GM19397 (cell line): ENCODE measurements around the gene SAMD11.
"Not testable (repeated sequence)": the region's sequence is repeated elsewhere in the genome, so short reads cannot be mapped to it uniquely, and the experiment has no call there.

Source experiments
- ATAC-seq: cut with Tn5 transposase; IDR thresholded peaks from one replicate; pipeline ENCODE4 v1.9.1; 2021; ENCODE audit warnings: mild to moderate bottlenecking, moderate library complexity; ENCODE audit not compliant: unreplicated experiment

Gene SAMD11

DNA sequence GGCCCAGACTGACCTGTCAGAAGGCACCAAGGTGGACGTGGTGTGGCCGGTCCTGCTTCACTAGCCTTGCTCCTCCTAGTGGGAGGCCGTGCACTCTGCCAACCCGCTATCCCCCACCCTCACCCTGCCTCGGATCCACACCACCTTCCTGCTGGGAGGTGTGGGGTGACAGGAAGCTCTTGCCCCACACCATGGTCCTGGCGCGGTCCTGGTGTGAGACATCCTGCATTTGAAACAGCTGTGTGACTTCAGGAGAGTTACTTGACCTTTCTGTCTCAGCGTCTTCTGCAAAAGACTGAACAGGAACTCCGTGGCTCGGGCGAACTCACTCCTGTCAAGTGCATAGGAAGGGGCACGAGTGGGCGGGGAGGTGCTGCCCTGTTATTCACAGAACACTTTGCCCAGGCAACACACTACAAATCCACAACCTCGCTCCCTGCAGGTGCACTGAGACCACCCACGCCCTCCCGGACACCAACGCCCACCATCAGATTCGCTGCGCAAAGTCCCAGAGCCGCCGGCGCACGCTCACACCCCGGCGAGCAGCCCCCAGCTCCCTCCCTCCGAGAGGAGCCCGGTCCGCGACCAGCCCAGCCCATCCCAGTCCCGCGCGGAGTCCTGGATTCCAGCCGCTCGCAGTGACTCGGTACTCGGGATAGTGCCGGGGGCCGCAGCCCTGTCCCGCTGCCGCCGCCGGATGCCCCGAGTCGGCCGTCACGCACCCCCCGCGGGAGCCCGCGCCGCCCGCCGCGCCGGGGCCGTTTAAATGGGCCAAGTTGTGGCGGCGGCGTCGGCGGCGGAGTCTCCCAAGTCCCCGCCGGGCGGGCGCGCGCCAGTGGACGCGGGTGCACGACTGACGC lies at the start of gene SAMD11:
Gene SAMD11 (plus strand): TSS at position 793 of the 860 bp plus-strand sequence. CDS start 509 bp downstream, outside the sequence.
- ATAC-seq = no peak

DNA sequence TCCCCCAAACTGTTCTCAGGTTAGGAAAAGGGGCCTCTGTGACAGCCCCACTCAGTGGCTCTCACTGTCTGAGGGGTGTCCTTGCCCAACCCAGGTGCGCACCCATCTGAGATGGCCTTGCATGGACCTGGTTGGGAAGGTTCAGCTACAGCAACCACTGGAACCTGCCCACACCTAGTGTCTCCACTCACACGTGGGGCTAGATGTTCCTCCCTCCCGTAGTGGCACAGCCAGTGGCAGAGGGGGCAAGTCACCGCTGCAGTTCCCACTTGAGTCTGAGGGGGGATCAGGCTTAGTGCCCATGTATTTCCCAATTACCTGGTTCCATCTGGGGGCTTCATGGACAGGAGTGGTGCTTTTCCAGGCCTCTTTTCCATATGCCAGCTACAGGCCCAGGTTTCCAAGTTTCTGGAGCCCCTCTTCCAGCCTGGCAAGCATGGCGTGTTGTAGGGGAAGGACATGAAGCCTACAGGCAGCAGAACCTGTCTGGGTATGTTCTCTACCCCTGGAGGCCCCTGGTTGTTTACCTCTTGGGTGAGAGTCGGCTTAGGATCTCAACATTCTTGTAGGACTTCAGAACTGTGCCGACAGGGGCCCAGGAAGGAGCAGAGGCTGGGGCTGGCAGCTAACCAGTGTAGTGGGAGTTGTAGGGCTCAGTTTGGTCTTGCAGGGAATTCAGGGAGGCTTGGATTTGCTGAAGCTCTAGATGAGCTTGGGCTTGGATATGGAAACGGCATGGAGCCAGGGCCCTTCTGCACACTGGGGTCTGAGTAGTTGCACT lies 47.1 kb upstream of the SAMD11 start:
- not testable (repeated sequence) for ATAC-seq

DNA sequence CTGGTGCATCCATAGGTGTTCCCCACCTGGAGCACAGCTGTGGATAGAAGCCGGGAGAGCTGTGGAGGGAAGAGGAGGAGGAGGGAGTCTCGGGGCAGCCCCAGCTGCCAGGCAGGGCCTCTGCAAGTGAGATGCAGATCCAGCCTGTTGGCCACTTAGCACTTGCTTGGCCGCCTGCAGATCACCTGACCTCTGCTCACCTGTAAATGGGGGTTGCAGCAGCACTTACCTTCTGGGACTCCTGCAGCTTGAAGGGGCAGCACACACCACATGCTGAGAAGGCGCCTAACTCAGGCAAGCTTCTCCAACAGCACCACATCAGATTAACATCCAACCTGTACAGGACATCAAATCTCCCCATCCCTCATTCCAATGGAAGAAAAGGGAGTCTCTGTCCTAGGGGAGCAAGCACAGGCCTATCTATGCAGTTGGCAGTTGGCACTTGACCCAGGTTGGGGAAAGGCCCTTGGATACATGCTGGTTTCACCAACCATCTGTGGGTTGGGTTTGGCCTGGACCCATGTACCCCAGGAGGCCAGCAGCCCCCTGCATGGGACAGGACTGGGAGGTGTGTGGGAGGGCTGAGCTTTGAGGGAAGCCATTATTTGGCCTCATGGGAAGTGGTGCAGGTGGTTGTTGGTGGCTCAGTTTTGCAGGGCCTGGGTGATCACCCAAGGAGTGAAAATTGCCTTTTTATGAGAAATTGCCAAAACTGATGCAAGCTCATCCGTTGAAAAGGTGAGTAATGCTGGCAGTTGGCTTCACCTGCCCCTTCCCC lies 46.3 kb upstream of the SAMD11 start:
- not testable (repeated sequence) for ATAC-seq

DNA sequence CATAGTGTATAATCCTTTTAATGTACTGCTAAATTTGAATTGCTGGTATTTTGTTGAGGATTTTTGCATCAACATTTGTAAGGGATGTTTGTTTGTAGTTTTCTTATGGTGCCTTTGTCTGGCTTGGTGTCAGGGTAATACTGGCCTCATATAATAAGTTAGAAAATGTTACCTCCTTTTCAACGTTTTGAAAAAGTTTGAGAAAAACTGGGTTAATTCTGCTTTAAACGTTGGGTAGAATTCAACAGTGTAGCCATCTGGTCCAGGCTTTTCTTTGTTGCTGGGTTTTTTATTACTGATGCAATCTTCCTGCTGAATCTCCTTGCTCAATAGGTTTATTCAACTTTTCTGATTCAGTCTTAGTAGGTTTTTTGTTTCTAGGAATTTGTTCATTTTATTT lies 43.2 kb upstream of the SAMD11 start:
- ATAC-seq = not testable (repeated sequence)

DNA sequence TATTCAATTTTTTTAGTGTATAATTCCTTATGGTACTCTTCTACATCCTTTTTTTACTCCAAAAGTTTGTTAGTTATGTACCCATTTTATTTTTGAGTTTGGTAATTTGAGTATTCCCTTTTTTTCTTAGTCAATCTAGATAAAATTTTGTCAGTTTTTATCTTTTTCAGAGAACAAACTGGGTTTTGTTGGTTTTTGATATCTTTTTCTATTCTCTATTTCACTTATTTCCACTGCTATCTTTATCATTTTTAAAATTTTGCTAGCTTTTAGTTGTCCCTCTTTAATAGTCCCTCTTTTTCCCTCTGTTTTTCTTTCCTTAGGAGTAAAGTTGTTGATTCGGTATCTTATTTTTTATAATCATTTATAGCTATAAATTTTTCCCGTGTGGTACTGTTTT lies 42.8 kb upstream of the SAMD11 start:
- not testable (repeated sequence) for ATAC-seq

DNA sequence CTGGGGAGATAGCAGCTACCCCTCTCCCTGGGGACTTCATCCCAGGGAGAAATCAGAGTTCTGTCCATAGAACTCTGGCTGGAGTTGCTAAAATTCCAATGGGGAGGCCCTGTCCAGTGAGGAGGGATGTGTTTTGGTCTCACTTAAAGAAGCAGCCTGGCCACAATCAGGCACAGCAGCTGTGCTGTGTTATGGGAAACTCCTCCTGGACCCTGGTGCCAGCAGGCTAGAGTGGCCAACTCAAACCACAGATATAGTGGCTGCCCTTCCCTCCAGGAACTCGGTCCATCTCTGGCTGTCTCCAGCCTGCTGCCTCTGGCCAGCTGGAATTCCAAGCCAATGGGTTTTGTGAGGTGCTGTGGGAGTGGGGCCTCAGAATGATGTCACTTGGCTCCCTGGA lies 37.4 kb upstream of the SAMD11 start:
- ATAC-seq = no peak

DNA sequence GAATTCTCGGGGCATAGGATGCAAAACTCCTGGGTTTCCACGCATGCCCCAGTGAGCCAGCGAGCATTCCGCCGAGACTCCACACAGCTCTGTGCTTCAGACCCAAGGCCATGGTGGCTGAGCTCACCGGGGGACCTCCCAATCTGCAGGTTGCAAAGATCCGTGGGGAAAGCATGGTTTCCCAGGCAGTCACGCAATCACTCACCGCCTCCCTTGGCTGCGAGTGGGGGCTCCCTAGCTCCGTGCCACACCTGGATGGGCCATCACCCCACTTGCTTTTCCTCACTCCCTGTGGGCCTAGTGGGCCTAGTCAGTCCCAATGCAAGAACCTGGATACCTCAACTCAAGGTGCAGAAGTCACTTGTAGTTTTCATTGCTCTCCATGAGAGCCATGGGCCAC lies 37.0 kb upstream of the SAMD11 start:
- ATAC-seq = no peak

GRCh38 chr1:888297-888696 lies 35.4 kb upstream of the SAMD11 start:
- no peak for ATAC-seq

GRCh38 chr1:889774-890173 lies 33.9 kb upstream of the SAMD11 start:
- not testable (repeated sequence) for ATAC-seq

GRCh38 chr1:890234-890633 lies 33.5 kb upstream of the SAMD11 start:
- not testable (repeated sequence) for ATAC-seq

DNA sequence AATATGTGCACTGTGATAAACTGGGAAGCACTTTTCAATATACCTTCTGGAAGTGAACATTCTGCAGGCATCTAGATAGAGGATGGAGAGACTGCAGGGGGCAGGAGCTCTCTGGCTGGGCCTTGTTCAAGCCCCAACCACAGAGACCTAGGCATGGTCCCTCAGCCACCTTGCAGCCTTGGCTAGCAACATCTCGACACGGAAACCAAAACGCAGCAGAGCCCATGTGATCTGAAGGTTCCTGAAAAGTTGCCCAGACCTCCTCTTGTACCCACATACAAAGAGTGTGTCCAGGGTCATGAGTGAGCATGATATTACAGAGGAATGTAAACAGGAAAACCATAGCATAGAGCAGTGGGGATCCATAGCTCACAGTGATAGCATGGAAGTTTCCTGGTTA lies 33.1 kb upstream of the SAMD11 start:
- ATAC-seq = no peak

GRCh38 chr1:897226-897625 lies 26.5 kb upstream of the SAMD11 start:
- ATAC-seq = no peak

DNA sequence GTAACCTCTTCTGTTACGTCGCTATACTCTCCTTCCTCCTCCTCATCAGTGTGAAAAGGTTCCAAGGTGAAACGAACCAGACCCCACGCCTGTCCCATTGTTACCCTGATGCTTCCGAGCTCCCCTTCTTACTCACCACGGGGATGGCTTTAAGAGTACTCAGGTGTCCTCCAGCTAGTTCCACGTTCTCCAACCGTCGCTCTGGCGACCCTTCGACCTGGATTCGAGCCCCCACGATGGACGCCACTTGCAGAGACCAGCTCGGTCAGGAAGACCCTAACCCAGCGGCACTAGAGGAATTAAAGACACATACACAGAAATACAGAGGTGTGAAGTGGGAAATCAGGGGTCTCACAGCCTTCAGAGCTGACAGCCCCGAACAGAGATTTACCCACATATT lies 25.8 kb upstream of the SAMD11 start:
- not testable (repeated sequence) for ATAC-seq

GRCh38 chr1:899636-900317 lies 23.9 kb upstream of the SAMD11 start:
- ATAC-seq = no peak

DNA sequence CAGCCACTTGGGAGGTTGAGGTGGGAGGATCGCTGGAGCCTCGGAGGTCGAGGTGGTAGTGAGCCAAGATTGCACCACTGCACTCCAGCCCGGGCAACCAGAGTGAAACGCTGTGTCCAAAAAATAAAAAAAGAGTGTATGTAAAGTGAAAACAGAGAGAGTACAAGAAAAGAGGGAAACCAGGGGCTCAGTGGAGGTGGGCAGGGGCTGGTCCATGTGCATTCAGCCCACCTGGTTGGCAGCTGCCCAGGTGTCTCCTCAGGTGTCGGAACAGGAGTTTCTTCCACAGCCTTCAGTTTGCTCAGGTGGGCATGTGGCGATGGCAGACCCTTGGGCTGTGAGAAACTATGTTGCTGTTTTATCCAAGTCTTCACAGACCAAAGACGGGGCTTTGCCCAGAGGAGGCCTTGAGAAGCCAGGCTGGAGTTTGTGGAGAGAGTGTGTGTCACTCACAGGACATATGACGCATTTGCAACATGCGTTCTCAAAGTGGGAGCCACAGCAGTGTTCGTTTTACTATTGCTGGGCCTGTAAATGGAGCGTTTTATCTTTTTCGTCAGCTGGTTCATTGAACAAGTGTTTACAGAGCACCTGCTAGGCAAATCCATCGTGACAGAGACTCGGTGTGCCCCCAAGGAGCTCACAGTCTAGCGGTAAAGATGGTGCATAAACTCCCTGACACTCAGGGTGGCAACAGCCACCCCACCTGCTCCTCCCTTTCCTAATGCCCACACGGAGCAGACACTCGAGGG lies 22.4 kb upstream of the SAMD11 start:
- ATAC-seq = no peak

GRCh38 chr1:902802-903201 lies 20.9 kb upstream of the SAMD11 start:
- ATAC-seq = no peak

DNA sequence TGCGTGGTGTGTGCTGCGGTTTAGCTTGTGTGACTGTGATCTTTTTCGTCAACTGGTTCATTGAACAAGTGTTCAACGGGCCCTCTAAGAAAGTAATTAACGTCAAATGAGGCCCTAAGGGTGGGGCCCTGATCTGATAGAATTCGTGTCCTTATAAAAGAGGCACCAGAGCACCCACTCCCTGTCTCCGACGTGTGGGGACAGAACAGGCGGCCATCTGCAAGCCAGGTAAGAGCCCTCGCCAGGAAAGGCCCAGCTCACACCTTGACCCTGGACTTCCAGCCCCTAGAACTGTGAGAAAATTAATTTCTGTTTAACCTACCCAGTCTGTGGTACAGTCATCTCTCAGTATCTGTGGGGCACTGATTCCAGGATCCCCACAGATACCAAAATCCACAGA lies 20.4 kb upstream of the SAMD11 start:
- ATAC-seq = no peak

- no peak for ATAC-seq
Measured at GRCh38 chr1:903721-904271, 19.9 kb upstream of the SAMD11 start.

GRCh38 chr1:904310-904950 lies 19.3 kb upstream of the SAMD11 start:
- ATAC-seq = no peak
